NCI-H146 treated with DMSO at 0.1 percent for 48 hours (cell line): Measurements from ENCODE around the gene TFF3.
A peak's percentile ranks its signal among the peaks of the same experiment; 100 is the strongest.

Source experiments
- DNase-seq: peaks from one replicate; lab custom pipeline; 2025; ENCODE audit not compliant: unreplicated experiment; lab: John Stamatoyannopoulos, UW

The TFF3 gene

DNA sequence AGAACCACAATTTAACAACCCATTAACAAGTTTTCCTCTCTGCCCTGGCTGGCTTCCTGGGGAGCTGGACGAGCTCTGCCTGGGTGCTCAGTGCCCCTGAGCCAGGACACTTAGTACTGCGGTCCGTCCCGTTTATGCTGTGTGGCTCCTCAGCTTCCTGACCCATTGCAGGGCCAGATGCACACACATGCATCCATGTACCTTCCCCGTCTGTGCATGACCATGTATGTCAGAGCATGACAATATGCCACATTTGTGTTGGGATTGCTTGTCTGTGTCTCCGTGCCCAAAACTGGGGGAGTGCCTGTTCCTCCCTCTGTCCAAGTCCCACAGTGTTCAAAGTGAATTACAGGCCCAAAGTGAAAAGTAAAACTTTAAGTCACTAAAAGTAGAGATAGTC lies 9.7 kb upstream of the TFF3 start:
- DNase-seq: no peak

- DNase-seq: no peak
Observed at GRCh38 chr21:42321845-42322244, 6.6 kb upstream of the TFF3 start.

DNA sequence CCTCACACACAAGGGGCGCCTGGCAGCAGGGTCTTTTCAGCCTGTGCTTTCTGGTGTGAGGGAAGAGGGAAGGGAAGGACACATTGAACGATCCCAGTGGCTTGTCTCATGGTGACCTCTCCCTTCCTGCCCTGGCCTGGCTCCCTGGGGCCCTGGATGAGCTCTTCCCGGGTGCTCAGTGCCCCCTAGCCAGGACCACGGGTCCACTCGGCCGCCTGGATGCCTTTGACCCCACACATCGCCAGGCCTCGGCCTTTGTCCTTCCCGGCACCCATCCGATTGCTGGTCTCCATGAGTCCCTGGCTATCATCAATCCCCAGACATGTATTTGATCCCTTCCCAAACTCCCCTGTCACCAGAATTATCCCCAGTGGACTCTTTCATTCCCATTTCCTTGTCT lies 6.0 kb upstream of the TFF3 start:
- DNase-seq: no peak

GRCh38 chr21:42320791-42321190 lies 5.6 kb upstream of the TFF3 start:
- DNase-seq: no peak

DNA sequence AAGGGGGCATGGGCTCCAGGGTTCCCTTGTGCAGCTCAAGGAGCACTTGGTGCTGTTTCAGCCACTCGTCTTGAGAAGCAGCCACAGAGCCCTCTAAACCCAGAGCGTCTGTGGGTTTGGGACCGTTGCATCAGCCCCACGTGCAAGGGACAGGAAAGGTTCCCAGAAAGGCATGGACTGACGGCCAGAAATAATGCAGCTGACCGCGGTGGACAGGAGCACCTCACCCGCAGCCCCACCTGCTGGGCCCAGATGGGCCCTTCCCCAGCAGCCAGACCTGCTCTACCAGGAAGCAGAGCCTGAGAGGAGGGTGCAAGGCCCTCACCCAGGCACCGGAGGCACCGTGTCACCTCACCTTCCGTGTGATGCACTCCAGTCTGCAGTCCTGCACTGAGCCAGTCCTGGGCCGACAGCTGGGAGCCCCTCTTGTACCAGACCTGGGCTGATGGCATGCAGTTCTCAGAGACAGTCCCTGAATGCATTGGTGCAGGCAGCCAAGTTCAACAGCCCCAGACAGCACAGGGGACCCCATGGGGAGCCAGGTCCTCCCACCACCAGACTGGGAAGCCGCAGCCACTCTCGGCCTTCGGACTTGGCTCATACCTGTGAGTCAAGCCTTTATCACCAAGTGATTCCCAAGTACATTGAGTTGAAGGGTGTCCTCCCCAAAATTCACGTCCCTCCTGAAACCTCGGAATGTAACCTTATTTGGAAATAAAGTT lies 4.8 kb upstream of the TFF3 start:
- DNase-seq: no peak

GRCh38 chr21:42319376-42319775 lies 4.2 kb upstream of the TFF3 start:
- no peak for DNase-seq

DNA sequence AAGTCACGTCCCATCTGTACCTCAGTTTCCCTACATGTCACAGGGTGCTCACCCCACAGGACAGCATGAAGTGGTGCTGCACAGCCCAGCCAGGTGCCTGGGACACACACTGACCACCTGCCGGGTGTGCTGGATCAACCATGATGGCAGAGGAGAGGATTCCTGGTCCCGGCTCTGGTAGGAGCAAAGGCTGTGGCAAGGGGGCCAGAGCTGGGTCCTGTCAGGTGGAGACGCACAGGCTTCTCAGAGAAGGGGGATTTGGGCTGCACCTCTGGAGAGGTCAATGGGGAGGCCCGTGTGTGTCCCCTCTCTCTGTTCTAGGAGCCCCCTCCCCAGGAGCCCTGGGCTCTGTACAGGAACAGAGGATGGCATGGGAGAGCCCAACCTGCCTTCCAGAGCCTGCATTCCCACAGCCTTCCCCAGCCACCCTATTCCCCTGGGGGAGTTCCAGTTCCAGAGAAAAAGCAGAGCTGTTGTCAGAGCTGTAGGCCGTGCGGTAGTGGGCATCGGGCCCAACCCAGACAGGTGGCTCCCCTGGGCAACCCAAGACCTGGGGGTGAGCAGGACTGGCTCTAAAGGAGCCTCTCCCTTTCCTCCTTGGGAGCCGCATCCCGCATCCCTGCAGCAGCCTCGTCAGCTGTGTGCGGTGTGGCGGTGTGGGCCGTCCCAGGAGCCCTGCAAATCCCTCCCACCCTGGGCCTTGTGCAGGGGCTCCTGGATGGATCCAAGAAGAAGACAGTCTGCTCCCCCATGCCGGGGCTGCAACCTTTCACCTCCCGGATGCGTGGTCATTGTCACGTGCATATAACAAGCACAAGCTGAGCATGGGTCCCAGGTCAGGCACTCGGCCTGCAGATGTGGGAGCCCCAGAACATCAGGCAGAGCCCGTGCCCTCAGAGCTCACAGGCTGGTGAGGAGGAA lies 2.9 kb upstream of the TFF3 start:
- no peak for DNase-seq

DNA sequence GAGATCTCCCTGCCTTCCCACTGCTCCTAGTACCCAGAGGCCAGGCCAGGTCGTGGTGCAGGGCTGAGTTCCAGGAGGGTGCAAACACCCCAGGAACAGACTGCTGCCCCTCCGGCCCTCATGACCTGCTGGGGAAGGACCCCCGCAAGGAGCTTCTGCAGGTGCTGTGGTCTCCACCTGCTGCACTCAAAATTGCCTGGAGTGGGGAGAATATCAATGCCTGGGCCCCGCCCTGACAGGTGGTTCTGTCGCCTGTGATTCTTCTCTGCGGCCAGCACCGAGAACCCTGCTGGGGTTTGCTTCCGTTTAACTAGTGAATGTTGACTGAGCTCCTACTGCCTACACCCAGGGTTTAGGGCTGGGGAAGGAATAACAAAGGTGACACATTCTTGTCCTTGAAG lies 2.1 kb upstream of the TFF3 start:
- peak; percentile 88 for DNase-seq

DNA sequence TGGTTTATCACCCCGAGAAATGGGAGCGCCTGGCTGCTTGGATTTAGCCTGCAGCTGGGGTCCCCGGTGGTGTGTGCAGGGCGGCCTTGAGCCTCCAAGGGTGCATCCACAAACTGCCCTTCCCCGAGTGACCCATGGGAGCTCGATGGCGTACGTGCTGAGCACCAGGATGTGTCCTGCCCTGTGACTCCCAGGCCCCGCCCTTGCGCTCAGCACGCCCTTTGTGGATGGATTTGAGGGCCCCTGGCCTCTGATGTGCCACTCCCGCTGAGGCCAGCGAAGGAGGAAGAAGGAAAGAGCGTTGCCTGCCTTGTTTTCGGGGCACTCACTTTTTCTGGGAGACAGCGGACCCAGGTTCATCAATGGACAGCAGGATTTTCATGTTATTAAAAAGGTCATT lies 1.7 kb upstream of the TFF3 start:
- DNase-seq: peak; percentile 20

DNA sequence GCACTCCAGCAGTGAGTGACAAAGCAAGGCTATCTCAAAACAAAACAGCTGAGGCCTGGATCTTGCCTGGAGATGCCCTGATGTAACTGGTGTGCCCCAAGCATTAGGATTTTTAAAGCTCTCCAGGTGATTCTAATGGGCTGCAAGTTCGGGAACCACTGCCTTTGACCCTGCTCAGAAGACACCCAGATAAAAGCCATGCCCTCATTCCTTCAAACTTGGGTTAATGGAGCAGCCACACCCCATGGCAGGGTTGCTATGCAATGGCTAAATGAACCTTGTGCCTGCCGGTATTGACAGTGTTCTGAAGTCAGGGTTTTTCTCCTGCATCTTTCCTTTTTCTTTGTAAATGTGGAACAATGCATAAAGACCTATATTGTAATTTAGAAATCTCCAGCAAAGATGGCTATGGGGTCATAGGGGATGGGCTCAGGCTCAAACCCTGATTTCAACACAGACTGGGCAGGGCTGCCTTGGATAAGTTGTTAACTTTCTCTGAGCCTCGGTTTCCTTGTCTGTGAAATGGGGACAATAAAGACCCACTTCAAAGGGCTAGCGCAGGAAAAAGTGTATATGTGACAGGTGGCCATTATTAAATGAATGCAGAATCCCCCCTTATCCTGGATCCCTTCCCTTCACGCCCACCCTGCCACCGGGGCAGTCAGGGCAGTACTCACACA lies 453 bp downstream of the TFF3 start:
- DNase-seq: no peak

- peak; percentile 57 for DNase-seq
Observed at GRCh38 chr21:42313501-42313969, 1.7 kb downstream of the TFF3 start.

DNA sequence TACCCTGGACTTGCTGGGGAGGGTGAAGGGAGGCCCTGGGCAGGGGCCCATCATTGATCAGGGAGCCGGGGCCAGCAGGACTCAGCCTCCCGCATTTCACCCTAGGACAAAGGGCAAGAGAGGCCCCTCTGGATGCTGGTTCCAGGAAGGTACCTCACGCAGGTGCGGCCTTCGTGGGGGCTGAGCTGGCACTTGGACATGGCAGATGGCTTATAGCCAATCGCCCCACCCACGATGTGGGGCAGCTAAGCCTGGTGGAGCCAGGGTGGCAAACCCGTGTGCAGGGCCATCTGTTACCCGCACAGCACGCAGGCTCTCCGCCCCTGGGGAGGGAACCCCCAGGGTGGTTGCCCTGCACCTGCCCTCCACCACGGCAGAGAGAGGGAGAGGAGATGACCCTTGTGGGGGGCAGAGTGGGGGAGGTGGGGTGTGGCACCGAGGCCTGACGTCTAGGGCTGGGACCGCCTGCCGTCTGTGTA lies 2.5 kb downstream of the TFF3 start:
- DNase-seq: no peak

GRCh38 chr21:42311816-42312625 lies 3.2 kb downstream of the TFF3 start:
- DNase-seq: no peak

- no peak for DNase-seq
Observed at GRCh38 chr21:42311160-42311559, 4.0 kb downstream of the TFF3 start.

DNA sequence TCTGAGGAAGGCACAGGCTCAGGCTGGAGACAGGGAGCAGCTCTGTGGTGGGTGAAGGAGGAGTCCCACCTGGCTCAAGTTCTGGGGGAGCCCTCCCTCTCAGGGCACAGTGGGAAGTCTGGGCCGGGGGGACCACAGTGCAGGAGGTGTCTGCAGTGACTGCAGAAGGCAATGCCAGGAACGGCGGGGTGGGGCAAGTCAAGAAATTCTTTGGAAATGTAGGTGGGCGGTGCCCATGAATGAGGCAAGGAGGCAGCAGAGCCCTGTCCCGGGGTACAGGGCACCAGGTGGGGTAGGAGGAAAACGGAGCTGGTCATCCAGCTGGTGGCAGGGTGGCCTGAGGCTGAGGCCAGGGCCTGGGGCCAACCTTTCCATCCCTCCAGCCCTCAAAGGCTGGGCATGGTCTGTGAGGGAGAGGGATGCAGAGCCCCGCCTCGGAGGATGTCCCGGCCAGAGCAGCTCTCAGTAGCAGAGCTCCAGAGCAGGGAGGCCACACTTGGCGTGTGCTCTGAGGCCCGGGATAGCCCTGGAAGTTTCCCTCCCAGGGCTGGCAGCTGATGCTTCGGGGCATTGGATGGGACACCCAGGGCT lies 4.7 kb downstream of the TFF3 start:
- no peak for DNase-seq

- DNase-seq: peak; percentile 8
Observed at GRCh38 chr21:42309753-42310213, 5.4 kb downstream of the TFF3 start.

- no peak for DNase-seq
Observed at GRCh38 chr21:42308914-42309752, 6.1 kb downstream of the TFF3 start.

DNA sequence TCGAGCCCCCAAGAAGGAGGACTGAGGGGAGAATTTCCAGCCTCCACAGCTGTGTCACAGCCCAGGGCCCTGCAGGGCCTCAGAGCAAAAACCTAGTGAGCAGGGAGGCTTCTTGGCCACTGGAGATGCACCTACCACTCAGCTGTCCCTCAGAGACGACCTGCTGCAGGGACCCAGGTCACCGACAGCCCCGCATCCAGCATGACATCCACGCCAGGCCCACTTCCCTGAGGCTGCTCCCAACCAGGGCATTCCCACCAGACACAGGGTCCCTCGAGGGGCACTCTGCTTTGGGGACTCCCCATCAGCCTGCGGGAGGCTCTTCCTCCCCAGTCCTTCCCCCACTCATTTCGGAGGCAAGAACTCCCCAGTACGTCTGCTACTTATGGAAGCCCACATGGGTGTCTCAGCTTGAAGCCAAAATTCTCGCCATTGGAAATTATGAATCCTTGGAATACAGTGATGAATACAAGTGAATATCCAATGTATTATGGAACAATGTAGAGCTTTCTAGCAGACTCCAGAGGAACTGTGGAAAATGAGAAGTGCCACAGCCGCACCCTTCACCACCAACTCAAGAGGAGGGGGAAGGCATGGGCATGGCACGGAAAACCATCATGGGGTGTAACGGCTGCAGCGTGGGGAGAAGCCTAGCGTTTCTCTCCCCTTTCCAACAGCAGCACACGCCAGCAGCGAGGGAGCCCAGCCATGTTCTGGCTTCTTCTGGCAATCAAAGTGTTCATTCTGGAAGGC lies 6.9 kb downstream of the TFF3 start:
- DNase-seq: no peak

DNA sequence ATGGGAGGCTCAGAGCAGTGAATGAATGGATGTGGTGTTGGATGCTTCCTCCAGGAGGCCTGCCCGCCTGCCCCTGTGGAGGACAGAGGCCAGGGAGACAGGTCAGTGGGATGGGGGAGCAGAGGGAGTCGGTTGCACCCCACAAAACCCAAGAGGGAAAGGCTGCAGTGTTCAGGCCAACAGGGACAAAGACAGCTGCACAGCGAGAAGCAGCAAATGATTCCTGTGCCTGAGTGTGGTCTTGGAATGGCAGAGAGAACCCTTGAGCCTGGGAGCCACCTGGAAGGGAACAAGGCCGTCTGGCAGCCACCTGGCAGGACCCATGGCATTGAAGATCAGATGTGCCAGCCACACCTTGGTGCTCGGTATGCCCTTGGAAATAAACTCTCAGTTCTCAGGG lies 8.1 kb downstream of the TFF3 start:
- DNase-seq: no peak
